Rectal smooth muscle tissue (tissue), 1 donor: Measurements from ENCODE around the gene FN3K.
"Not testable (repeated sequence)": the region's sequence is repeated elsewhere in the genome, so short reads cannot be mapped to it uniquely, and the experiment has no call there.

Experiments
- H3K27ac ChIP-seq: one replicate; pipeline ENCODE4 v1.7.0; 2013; ENCODE audit warnings: low read depth, low read length, inconsistent platforms
- H3K27me3 ChIP-seq: one replicate; pipeline ENCODE4 v1.7.0; 2013; ENCODE audit warnings: low read length; ENCODE audit not compliant: control insufficient read depth, insufficient read depth
- H3K36me3 ChIP-seq: one replicate; pipeline ENCODE4 v1.7.0; 2013; ENCODE audit warnings: low read length; ENCODE audit not compliant: control insufficient read depth, insufficient read depth
- H3K4me1 ChIP-seq: one replicate; pipeline ENCODE4 v1.7.0; 2013; ENCODE audit warnings: low read length; ENCODE audit not compliant: control insufficient read depth, insufficient read depth
- H3K4me3 ChIP-seq: one replicate; pipeline ENCODE4 v1.7.0; 2013; ENCODE audit warnings: low read length
- H3K9ac ChIP-seq: one replicate; pipeline ENCODE4 v1.7.0; 2013; ENCODE audit warnings: low read length

The FN3K gene

GRCh38 chr17:82729479-82730260 lies 5.7 kb upstream of the FN3K start:
- Histone ChIP-seq H3K27ac (no peak overlapping the region), H3K27me3 (no peaks in the 10 kb centered on the region), H3K4me3 (no peak overlapping the region), H3K4me1 (no peaks in the 10 kb centered on the region), H3K36me3 (peaks cover 11% of the 10 kb centered on the region), H3K9ac (no peak overlapping the region)

- H3K27me3 ChIP-seq = no peaks in the 10 kb centered on the region
- no peak overlapping the region for H3K4me3 ChIP-seq
- no peak overlapping the region for H3K9ac ChIP-seq
- no peak overlapping the region for H3K27ac ChIP-seq
- peaks cover 3% of the 10 kb centered on the region for H3K4me1 ChIP-seq
- no peaks in the 10 kb centered on the region for H3K36me3 ChIP-seq
These were observed 3.2 kb upstream of the FN3K start for GRCh38 chr17:82732118-82732743.

GRCh38 chr17:82736511-82737185 lies 1.2 kb downstream of the FN3K start:
- peaks cover 3% of the 10 kb centered on the region for H3K4me1 ChIP-seq
- no peak overlapping the region for H3K27ac ChIP-seq
- H3K36me3 ChIP-seq = peaks cover 14% of the 10 kb centered on the region
- H3K27me3 ChIP-seq = no peaks in the 10 kb centered on the region
- H3K4me3 ChIP-seq = peak overlapping the region; percentile 86
- no peak overlapping the region for H3K9ac ChIP-seq

- H3K9ac ChIP-seq = no peak overlapping the region
- no peak overlapping the region for H3K27ac ChIP-seq
These were observed 2.8 kb downstream of the FN3K start for GRCh38 chr17:82737967-82738877.

GRCh38 chr17:82740906-82741759 lies 5.7 kb downstream of the FN3K start:
- peaks cover 3% of the 10 kb centered on the region for H3K4me1 ChIP-seq
- peaks cover 18% of the 10 kb centered on the region for H3K36me3 ChIP-seq
- no peak overlapping the region for H3K27ac ChIP-seq
- no peak overlapping the region for H3K9ac ChIP-seq
- H3K4me3 ChIP-seq = no peak overlapping the region
- no peaks in the 10 kb centered on the region for H3K27me3 ChIP-seq

More at GRCh38 chr17:82737967-82738877, 2.8 kb downstream of the FN3K start:
- Histone ChIP-seq H3K36me3 (peaks cover 16% of the 10 kb centered on the region), H3K4me3 (no peak overlapping the region), H3K27me3 (no peaks in the 10 kb centered on the region), H3K4me1 (peaks cover 3% of the 10 kb centered on the region)

- Histone ChIP-seq H3K36me3 (peaks cover 18% of the 10 kb centered on the region), H3K27me3 (no peaks in the 10 kb centered on the region), H3K4me1 (no peaks in the 10 kb centered on the region), H3K4me3 (no peak overlapping the region), H3K9ac (no peak overlapping the region), H3K27ac (no peak overlapping the region)
These were observed 8.2 kb downstream of the FN3K start for GRCh38 chr17:82743344-82744219.

GRCh38 chr17:82744736-82745135 lies 9.3 kb downstream of the FN3K start:
- H3K4me3 ChIP-seq, H3K4me1 ChIP-seq, H3K27ac ChIP-seq, H3K27me3 ChIP-seq, H3K9ac ChIP-seq: not testable (repeated sequence)
- H3K36me3 ChIP-seq = peaks cover 18% of the 10 kb centered on the region

GRCh38 chr17:82745524-82745923 lies 10.1 kb downstream of the FN3K start:
- H3K27me3 ChIP-seq = no peaks in the 10 kb centered on the region
- peaks cover 14% of the 10 kb centered on the region for H3K36me3 ChIP-seq
- no peak overlapping the region for H3K4me3 ChIP-seq
- H3K4me1 ChIP-seq = no peaks in the 10 kb centered on the region
- H3K27ac ChIP-seq = no peak overlapping the region
- H3K9ac ChIP-seq = no peak overlapping the region

GRCh38 chr17:82748756-82749155 lies 13.3 kb downstream of the FN3K start:
- Histone ChIP-seq H3K4me3 (no peak overlapping the region), H3K9ac (no peak overlapping the region), H3K27me3 (no peaks in the 10 kb centered on the region), H3K36me3 (peaks cover under 1% of the 10 kb centered on the region), H3K27ac (no peak overlapping the region), H3K4me1 (peaks cover 7% of the 10 kb centered on the region)

- no peaks in the 10 kb centered on the region for H3K27me3 ChIP-seq
- peaks cover 7% of the 10 kb centered on the region for H3K4me1 ChIP-seq
- H3K36me3 ChIP-seq = no peaks in the 10 kb centered on the region
- no peak overlapping the region for H3K9ac ChIP-seq
- H3K27ac ChIP-seq = no peak overlapping the region
- no peak overlapping the region for H3K4me3 ChIP-seq
These were observed 15.0 kb downstream of the FN3K start for GRCh38 chr17:82750241-82750908.
